ENCODE results near the gene GABBR2. TPM values are rescaled to one million over a fixed set of nuclear protein-coding genes. Genes with fewer than 3 reads are reported as not detected.

The GABBR2 gene
- total and polyA plus RNA-seq, 4 donors, result 0.39 TPM; not detected in 3

GRCh38 chr9:98637381-98637780, 71.4 kb downstream of the GABBR2 start:
- no peaks in the 10 kb centered on the region for H3K36me3 ChIP-seq (ENCODE audit: control insufficient read depth in 1 of 2, insufficient read depth in 2 of 2, low read length in 1 of 2)
- no peak overlapping the region for H3K27ac ChIP-seq (ENCODE audit: low read depth in 1 of 2, low read length in 2 of 2)
- DNase-seq (no peak), ATAC-seq (ENCODE audit: low FRiP score) (no peak)
- H3K9me3 ChIP-seq (ENCODE audit: control insufficient read depth, low read length), result peaks cover 1% of the 10 kb centered on the region
- intact Hi-C loops (cut with DNase I), result no loop called here
- H3K4me3 ChIP-seq (ENCODE audit: low read length in 2 of 2), result no peak overlapping the region
- no peaks in the 10 kb centered on the region for H3K4me1 ChIP-seq (ENCODE audit: control insufficient read depth in 1 of 2, insufficient read depth in 2 of 2, low read length in 2 of 2)
- no peaks in the 10 kb centered on the region for H3K27me3 ChIP-seq (ENCODE audit: control insufficient read depth in 1 of 2, insufficient read depth in 2 of 2, low read length in 1 of 2)
- WGBS, 2 donors, result 0 to 52% methylated on average over 1 of the region's 1 CpG

GRCh38 chr9:98635374-98635773, 73.4 kb downstream of the GABBR2 start:
- no peak overlapping the region for H3K4me3 ChIP-seq (ENCODE audit: low read length in 2 of 2)
- 91 to 96% methylated on average over 2 of the region's 2 CpGs for WGBS, 2 donors
- no peaks in the 10 kb centered on the region for H3K27me3 ChIP-seq (ENCODE audit: control insufficient read depth in 1 of 2, insufficient read depth in 2 of 2, low read length in 1 of 2)
- H3K36me3 ChIP-seq (ENCODE audit: control insufficient read depth in 1 of 2, insufficient read depth in 2 of 2, low read length in 1 of 2), result no peaks in the 10 kb centered on the region
- H3K4me1 ChIP-seq (ENCODE audit: control insufficient read depth in 1 of 2, insufficient read depth in 2 of 2, low read length in 2 of 2), result no peaks in the 10 kb centered on the region
- peaks cover 1% of the 10 kb centered on the region for H3K9me3 ChIP-seq (ENCODE audit: control insufficient read depth, low read length)
- H3K27ac ChIP-seq (ENCODE audit: low read depth in 1 of 2, low read length in 2 of 2), result no peak overlapping the region
- no peak for ATAC-seq (ENCODE audit: low FRiP score)
- no peak for DNase-seq
- intact Hi-C loops (cut with DNase I), result no loop called here

- Histone ChIP-seq H3K9me3 (ENCODE audit: control insufficient read depth, low read length) (peaks cover 1% of the 10 kb centered on the region), H3K36me3 (ENCODE audit: control insufficient read depth in 1 of 2, insufficient read depth in 2 of 2, low read length in 1 of 2) (no peaks in the 10 kb centered on the region), H3K27me3 (ENCODE audit: control insufficient read depth in 1 of 2, insufficient read depth in 2 of 2, low read length in 1 of 2) (no peaks in the 10 kb centered on the region), H3K27ac (ENCODE audit: low read depth in 1 of 2, low read length in 2 of 2) (no peak overlapping the region), H3K4me1 (ENCODE audit: control insufficient read depth in 1 of 2, insufficient read depth in 2 of 2, low read length in 2 of 2) (no peaks in the 10 kb centered on the region), H3K4me3 (ENCODE audit: low read length in 2 of 2) (no peak overlapping the region)
- ATAC-seq (ENCODE audit: low FRiP score) (no peak), DNase-seq (no peak)
- intact Hi-C loops (cut with DNase I), result no loop called here
- 89 to 91% methylated on average over 7 of the region's 7 CpGs for WGBS, 2 donors
Measured at GRCh38 chr9:98634685-98635336, 73.9 kb downstream of the GABBR2 start.

DNA sequence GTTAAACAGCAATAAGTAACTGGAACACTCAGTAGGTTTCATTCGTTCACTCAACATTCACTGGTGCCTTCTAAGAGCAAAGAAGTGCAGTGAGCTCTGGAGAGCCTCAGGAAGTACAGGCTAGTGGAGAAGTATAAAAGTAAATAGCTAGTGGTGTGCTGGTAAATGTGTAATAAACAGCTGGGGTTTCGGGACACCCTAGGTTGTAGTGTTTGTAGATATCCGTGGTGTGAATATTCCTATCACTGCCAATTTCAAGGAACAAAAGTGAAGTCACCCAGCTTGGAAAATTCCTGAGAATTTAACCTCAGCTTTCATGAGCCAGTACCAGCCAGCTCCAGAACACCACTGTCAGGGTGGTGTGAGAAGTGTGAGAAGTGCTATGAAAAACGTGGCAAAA, 75.9 kb downstream of the GABBR2 start:
- no peak overlapping the region for H3K4me3 ChIP-seq (ENCODE audit: low read length in 2 of 2)
- H3K36me3 ChIP-seq (ENCODE audit: control insufficient read depth in 1 of 2, insufficient read depth in 2 of 2, low read length in 1 of 2), result no peaks in the 10 kb centered on the region
- no peaks in the 10 kb centered on the region for H3K27me3 ChIP-seq (ENCODE audit: control insufficient read depth in 1 of 2, insufficient read depth in 2 of 2, low read length in 1 of 2)
- ATAC-seq (ENCODE audit: low FRiP score) (no peak), DNase-seq (no peak)
- no peaks in the 10 kb centered on the region for H3K4me1 ChIP-seq (ENCODE audit: control insufficient read depth in 1 of 2, insufficient read depth in 2 of 2, low read length in 2 of 2)
- intact Hi-C loops (cut with DNase I), result no loop called here
- H3K9me3 ChIP-seq (ENCODE audit: control insufficient read depth, low read length), result peaks cover 1% of the 10 kb centered on the region
- WGBS, 2 donors, result 54 to 58% methylated on average over 4 of the region's 4 CpGs
- H3K27ac ChIP-seq (ENCODE audit: low read depth in 1 of 2, low read length in 2 of 2), result no peak overlapping the region

DNA sequence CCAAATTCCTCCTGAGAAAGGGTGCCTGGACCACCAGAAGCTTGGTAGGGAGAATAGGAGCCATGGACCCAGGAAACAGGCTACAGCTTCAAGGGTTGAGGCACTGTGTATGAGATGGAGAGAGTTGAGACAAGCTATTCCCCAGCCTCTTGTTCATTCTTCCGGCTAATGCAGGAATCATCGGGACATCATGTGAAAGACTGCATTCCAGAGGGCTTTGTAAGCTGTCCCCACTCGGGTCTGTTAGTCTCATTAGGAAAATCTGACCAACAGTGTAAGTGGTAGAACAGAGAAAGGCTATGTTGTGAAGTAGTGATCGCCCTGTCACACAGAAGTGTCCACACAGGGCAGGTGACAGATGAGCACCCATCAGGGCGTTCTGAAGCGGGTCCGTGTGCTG, 81.4 kb downstream of the GABBR2 start:
- DNase-seq, result no peak
- no peaks in the 10 kb centered on the region for H3K36me3 ChIP-seq (ENCODE audit: control insufficient read depth in 1 of 2, insufficient read depth in 2 of 2, low read length in 1 of 2)
- intact Hi-C loops (cut with DNase I), result no loop called here
- H3K9me3 ChIP-seq (ENCODE audit: control insufficient read depth, low read length), result no peaks in the 10 kb centered on the region
- no peak overlapping the region for H3K27ac ChIP-seq (ENCODE audit: low read depth in 1 of 2, low read length in 2 of 2)
- WGBS, 2 donors, result 56 to 67% methylated on average over 7 of the region's 7 CpGs
- H3K4me1 ChIP-seq (ENCODE audit: control insufficient read depth in 1 of 2, insufficient read depth in 2 of 2, low read length in 2 of 2), result no peaks in the 10 kb centered on the region
- ATAC-seq (ENCODE audit: low FRiP score), result no peak
- no peak overlapping the region for H3K4me3 ChIP-seq (ENCODE audit: low read length in 2 of 2)
- H3K27me3 ChIP-seq (ENCODE audit: control insufficient read depth in 1 of 2, insufficient read depth in 2 of 2, low read length in 1 of 2), result no peaks in the 10 kb centered on the region

DNA sequence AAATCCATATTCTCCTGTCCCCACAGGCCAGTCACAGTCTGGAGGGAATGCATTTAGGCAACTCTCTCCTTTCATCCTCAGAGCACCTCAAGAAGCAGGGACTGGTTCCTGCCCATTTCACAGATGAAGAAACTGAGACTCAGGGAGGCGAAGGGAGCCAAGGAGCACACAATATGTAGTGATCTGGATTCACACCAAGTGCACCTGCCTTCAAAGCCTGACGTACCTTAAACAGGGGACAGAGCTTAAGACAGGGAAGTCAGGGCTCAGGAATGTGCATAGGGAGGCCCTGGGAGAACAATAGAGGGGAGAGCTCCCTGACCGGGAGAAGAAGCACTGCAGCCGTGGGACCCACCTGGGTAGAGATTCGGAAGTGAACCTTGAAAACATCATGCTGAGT, 83.0 kb downstream of the GABBR2 start:
- no peaks in the 10 kb centered on the region for H3K4me1 ChIP-seq (ENCODE audit: control insufficient read depth in 1 of 2, insufficient read depth in 2 of 2, low read length in 2 of 2)
- 70 to 76% methylated on average over 5 of the region's 5 CpGs for WGBS, 2 donors
- ATAC-seq (ENCODE audit: low FRiP score), result no peak
- no peaks in the 10 kb centered on the region for H3K27me3 ChIP-seq (ENCODE audit: control insufficient read depth in 1 of 2, insufficient read depth in 2 of 2, low read length in 1 of 2)
- H3K4me3 ChIP-seq (ENCODE audit: low read length in 2 of 2), result no peak overlapping the region
- H3K36me3 ChIP-seq (ENCODE audit: control insufficient read depth in 1 of 2, insufficient read depth in 2 of 2, low read length in 1 of 2), result no peaks in the 10 kb centered on the region
- no peak for DNase-seq
- no peaks in the 10 kb centered on the region for H3K9me3 ChIP-seq (ENCODE audit: control insufficient read depth, low read length)
- no peak overlapping the region for H3K27ac ChIP-seq (ENCODE audit: low read depth in 1 of 2, low read length in 2 of 2)
- intact Hi-C loops (cut with DNase I), result no loop called here

DNA sequence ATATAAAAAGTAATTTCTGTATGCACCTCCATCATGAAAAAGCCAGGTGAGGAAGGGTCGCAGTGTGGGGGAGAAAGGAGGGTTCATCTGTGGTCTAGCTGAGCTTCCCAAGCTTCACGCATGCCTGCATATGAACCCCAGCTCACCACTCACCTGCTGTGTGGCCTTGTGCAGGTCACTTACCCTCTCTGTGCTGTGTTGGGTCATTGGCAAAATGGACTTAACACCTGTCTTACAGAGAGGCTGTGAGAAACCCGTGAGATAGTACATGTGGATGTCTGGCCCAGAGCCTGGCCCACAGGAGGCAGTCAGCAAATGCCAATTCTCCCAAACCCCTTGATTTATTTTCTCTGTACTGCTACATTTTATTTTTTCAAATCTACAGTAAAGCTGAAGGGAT, 88.9 kb downstream of the GABBR2 start:
- Histone ChIP-seq H3K4me3 (ENCODE audit: low read length in 2 of 2) (no peak overlapping the region), H3K9me3 (ENCODE audit: control insufficient read depth, low read length) (no peaks in the 10 kb centered on the region), H3K27me3 (ENCODE audit: control insufficient read depth in 1 of 2, insufficient read depth in 2 of 2, low read length in 1 of 2) (no peaks in the 10 kb centered on the region), H3K36me3 (ENCODE audit: control insufficient read depth in 1 of 2, insufficient read depth in 2 of 2, low read length in 1 of 2) (no peaks in the 10 kb centered on the region), H3K4me1 (ENCODE audit: control insufficient read depth in 1 of 2, insufficient read depth in 2 of 2, low read length in 2 of 2) (no peaks in the 10 kb centered on the region), H3K27ac (ENCODE audit: low read depth in 1 of 2, low read length in 2 of 2) (no peak overlapping the region)
- intact Hi-C loops (cut with DNase I), result no loop called here
- ATAC-seq (ENCODE audit: low FRiP score) (no peak), DNase-seq (no peak)
- WGBS, 2 donors, result 83 to 84% methylated on average over 3 of the region's 3 CpGs

DNA sequence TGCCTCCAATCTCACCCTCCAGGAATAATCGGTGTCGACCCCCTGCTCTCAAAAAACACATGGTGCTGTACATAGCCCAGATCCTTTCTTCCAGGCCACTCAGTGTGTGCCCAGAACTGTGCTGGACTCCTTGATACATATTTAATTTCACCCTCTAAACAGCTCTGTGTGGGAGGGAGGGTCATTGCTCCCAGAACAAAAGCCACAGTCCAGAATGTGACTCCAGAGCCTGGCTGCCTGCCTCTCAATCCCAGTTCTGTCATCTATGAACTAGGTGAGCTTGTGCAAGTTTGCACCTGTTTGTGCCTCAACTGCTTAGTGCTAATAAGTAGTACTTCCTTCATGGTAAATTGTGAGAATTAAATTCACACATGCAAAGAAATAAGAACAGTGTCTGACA, 93.1 kb downstream of the GABBR2 start:
- Histone ChIP-seq H3K27me3 (ENCODE audit: control insufficient read depth in 1 of 2, insufficient read depth in 2 of 2, low read length in 1 of 2) (no peaks in the 10 kb centered on the region), H3K27ac (ENCODE audit: low read depth in 1 of 2, low read length in 2 of 2) (no peak overlapping the region), H3K4me1 (ENCODE audit: control insufficient read depth in 1 of 2, insufficient read depth in 2 of 2, low read length in 2 of 2) (no peaks in the 10 kb centered on the region), H3K9me3 (ENCODE audit: control insufficient read depth, low read length) (no peaks in the 10 kb centered on the region), H3K36me3 (ENCODE audit: control insufficient read depth in 1 of 2, insufficient read depth in 2 of 2, low read length in 1 of 2) (no peaks in the 10 kb centered on the region), H3K4me3 (ENCODE audit: low read length in 2 of 2) (no peak overlapping the region)
- DNase-seq (no peak), ATAC-seq (ENCODE audit: low FRiP score) (no peak)
- intact Hi-C loops (cut with DNase I), result no loop called here
- WGBS, 2 donors, result 71 to 86% methylated on average over 2 of the region's 2 CpGs

- intact Hi-C loops (cut with DNase I), result no loop called here
- no peak for DNase-seq
- Histone ChIP-seq H3K27ac (ENCODE audit: low read depth in 1 of 2, low read length in 2 of 2) (no peak overlapping the region), H3K9me3 (ENCODE audit: control insufficient read depth, low read length) (no peaks in the 10 kb centered on the region), H3K4me3 (ENCODE audit: low read length in 2 of 2) (no peak overlapping the region), H3K27me3 (ENCODE audit: control insufficient read depth in 1 of 2, insufficient read depth in 2 of 2, low read length in 1 of 2) (no peaks in the 10 kb centered on the region), H3K36me3 (ENCODE audit: control insufficient read depth in 1 of 2, insufficient read depth in 2 of 2, low read length in 1 of 2) (no peaks in the 10 kb centered on the region), H3K4me1 (ENCODE audit: control insufficient read depth in 1 of 2, insufficient read depth in 2 of 2, low read length in 2 of 2) (no peaks in the 10 kb centered on the region)
- no peak for ATAC-seq (ENCODE audit: low FRiP score)
- WGBS, 2 donors, result 82 to 84% methylated on average over 2 of the region's 2 CpGs
Measured at GRCh38 chr9:98614941-98615340, 93.8 kb downstream of the GABBR2 start.
